Pancreas (tissue), 10 donors: ENCODE measurements around the gene PANK2. TPM values are rescaled to one million over a fixed set of nuclear protein-coding genes. Genes with fewer than 3 reads are reported as not detected.

Source experiments
- ATAC-seq, 4 donors: fragments of 200-7000 bp; cut with Tn5 transposase; one replicate each; pipeline versions ENCODE4 v1.8.0 to v1.9.1; 2020; ENCODE audit warnings: mild to moderate bottlenecking in 4 of 4, moderate library complexity in 4 of 4
- DNase-seq, 6 donors: peaks; one replicate each; pipeline ENCODE4 v3.0.0-alpha.2; 2020
- FAIRE-seq: peaks from 2 replicates; lab custom pipeline; 2012; peaks lifted over from hg19 to GRCh38; lab: Jason Lieb, UNC
- H3K27ac ChIP-seq, 4 donors: fragments of 200-600 bp; sonication (generic); 1 replicate in 3 of 4; 2 replicates in 1 of 4; pipeline versions ENCODE4 v1.5.0 to v1.8.0; 2020
- H3K27me3 ChIP-seq, 4 donors: fragments of 200-600 bp; one replicate each; pipeline ENCODE4 v1.8.0; 2021
- H3K36me3 ChIP-seq, 3 donors: fragments of 200-600 bp; sonication (generic) in 1 of 3; one replicate each; pipeline versions ENCODE4 v1.5.0 to v1.8.0; 2020 to 2021
- H3K4me1 ChIP-seq, 3 donors: fragments of 200-600 bp; one replicate each; pipeline ENCODE4 v1.8.0; 2021
- H3K4me3 ChIP-seq, 4 donors: fragments of 200-600 bp; sonication (generic) in 2 of 4; one replicate each; pipeline versions ENCODE4 v1.5.0 to v1.8.0; 2020 to 2021
- H3K9me3 ChIP-seq, 4 donors: fragments of 200-600 bp; one replicate each; pipeline ENCODE4 v1.8.0; 2021
- WGBS, 2 donors: extraction: QIAGEN DNeasy Blood & Tissue Kit; methylation state at CpG; one replicate each; pipeline ENCODE4 v1.1.7; 2013; 5-methylcytosine and 5-hydroxymethylcytosine counted together
- intact Hi-C, 3 donors: fragments of 100-400 bp; cut with DNase I; formaldehyde crosslinking; loops; one replicate each; pipeline versions ENCODE4 v1.11.1 to v1.14.2; 2022
- polyA plus RNA-seq, 2 donors: library from polyadenylated mRNA; stranded (reverse); fragments of 200-250 nt; gene quantifications; one replicate each; pipeline ENCODE4 v1.2.3, GENCODE V29; 2013
- total RNA-seq, 6 donors: library from RNA; stranded (reverse); fragmentation: NEBNext Ultra II Directional in 4 of 6; extraction: Animal tissue kit (Norgen Biotek cat#: 25700) in 4 of 6; gene quantifications; one replicate each; pipeline versions ENCODE4 v1.2.1 to v1.2.4, GENCODE V29; 2021 to 2023
- TF ChIP-seq, protein P1 (sequence below), 4 donors: fragments of 200-600 bp; sonication (generic) in 3 of 4; IDR thresholded peaks; one replicate each; pipeline versions ENCODE4 v1.5.0 to v1.8.0; 2021; ENCODE audit warnings: antibody characterized with exemption in 4 of 4
- donor health status: healthy with polysubstance abuse.
- donor health status: DM: no; HTN: no; CAD: no; lungs with moderate emphysema.
- donor health status: DM: no; HTN: no; CAD: no.
- donor health status: control.
- donor health status: control.
- donor health status: Bipolar disorder and iron deficiency.
- donor health status: DM: yes; HTN: yes; CAD: no.
- donor health status: DM: no; HTN: no; CAD: no.
- donor health status: DM: no; HTN: no; CAD: no.
- donor health status: DM: yes; HTN: yes; CAD: no.

The PANK2 gene
- total and polyA plus RNA-seq, 8 donors: 10.1 to 23.4 (median 13.3) TPM

DNA sequence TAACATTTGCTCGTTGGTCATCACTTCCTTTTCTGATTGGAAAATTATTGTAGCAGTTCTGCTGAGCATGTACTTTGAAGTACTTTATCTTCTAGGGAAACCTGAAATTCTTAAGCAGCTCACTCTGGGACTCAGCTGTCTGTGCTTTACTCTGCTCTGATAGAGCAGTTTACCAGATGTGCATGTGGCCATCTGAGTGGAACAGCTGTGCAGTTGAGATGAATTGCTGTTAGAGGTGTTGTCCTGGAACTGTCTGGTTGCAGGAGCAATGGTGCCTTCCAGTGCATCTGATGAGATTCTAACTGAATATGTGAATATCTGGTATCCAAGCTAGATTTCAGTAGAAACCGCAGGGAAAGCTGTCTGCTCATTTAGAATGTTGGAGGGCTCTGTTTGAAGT lies 27.2 kb downstream of the PANK2 start:
- 66 to 76% methylated on average over 2 of the region's 2 CpGs for WGBS, 2 donors
- no peaks in the 10 kb centered on the region for H3K27me3 ChIP-seq
- DNase-seq (no peak), ATAC-seq (no peak), FAIRE-seq (no peak)
- H3K4me1 ChIP-seq: no peaks in the 10 kb centered on the region
- no peaks in the 10 kb centered on the region for H3K9me3 ChIP-seq
- intact Hi-C loops: no loop called here
- no peak overlapping the region for H3K27ac ChIP-seq
- H3K36me3 ChIP-seq: peaks cover 0 to 26% (median 0%) of the 10 kb centered on the region in 3 donors
- H3K4me3 ChIP-seq: no peak overlapping the region
- TF ChIP-seq, protein P1, sequence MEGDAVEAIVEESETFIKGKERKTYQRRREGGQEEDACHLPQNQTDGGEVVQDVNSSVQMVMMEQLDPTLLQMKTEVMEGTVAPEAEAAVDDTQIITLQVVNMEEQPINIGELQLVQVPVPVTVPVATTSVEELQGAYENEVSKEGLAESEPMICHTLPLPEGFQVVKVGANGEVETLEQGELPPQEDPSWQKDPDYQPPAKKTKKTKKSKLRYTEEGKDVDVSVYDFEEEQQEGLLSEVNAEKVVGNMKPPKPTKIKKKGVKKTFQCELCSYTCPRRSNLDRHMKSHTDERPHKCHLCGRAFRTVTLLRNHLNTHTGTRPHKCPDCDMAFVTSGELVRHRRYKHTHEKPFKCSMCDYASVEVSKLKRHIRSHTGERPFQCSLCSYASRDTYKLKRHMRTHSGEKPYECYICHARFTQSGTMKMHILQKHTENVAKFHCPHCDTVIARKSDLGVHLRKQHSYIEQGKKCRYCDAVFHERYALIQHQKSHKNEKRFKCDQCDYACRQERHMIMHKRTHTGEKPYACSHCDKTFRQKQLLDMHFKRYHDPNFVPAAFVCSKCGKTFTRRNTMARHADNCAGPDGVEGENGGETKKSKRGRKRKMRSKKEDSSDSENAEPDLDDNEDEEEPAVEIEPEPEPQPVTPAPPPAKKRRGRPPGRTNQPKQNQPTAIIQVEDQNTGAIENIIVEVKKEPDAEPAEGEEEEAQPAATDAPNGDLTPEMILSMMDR (IDR thresholded peaks at IDR 0.05): no peak

DNA sequence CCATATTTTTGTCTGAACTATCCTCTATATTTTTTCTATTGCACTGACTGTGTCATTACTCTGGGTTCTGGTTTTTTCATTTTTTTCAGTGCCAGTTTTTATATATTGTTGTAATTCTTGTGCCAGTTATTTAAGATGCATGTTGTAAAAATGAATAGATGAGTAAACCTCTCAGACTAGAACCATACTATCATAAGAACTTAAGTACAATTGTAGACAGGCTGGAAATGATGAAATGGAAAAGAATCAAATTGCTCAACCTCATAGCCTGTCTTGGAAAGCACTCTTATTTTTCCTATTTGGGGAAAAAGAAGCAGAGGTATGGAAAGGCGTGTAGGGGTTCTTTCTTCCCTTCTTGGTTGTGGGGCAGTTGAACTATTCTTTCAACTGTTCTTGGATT lies 30.2 kb downstream of the PANK2 start:
- Histone ChIP-seq H3K4me3 (no peak overlapping the region), H3K9me3 (no peaks in the 10 kb centered on the region), H3K36me3 (peaks cover 0 to 32% (median 0%) of the 10 kb centered on the region in 3 donors), H3K27me3 (no peaks in the 10 kb centered on the region), H3K27ac (no peak overlapping the region), H3K4me1 (peaks cover 0 to 8% (median 5%) of the 10 kb centered on the region in 3 donors)
- DNase-seq (no peak), FAIRE-seq (no peak), ATAC-seq (no peak)
- intact Hi-C loops: no loop called here
- 94 to 97% methylated on average over 1 of the region's 1 CpG for WGBS, 2 donors
- TF ChIP-seq, protein P1 (IDR thresholded peaks at IDR 0.05): no peak

DNA sequence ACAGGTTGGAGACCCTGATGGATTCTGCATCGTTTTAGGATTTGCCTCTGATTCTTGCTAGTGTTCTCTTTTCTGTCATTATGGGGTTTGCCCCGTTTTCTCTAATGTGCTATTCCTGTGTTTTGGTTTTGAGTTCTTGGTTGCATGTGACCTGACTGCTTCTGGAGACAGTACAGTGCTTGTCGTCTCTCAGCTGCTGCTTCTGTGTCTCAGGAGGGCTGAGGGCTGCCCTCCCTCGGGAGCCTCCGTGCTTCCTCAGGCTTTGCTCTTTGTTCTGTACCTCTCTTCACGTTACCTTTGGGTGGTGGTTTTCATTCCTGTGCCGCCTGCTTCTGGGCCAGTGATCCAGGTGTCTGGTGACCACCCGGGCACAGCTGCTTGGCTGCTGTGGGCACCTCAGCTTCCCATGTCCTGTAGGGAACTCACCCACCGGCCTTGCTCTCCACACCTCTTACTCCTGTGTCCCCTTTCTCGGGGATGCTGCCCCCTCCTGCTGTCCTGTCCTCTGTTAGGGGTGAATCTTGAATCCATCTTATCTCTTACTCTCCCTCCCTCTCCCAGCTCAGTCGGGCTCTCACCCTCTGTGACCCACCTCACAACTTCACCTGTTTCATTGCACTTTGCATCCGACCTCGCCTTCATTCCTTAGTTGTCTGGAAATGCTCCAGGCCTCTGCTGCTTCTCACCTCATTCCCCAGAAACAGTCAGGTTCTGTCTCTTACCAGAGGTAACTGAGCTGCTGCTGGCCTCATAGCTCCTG lies 33.2 kb downstream of the PANK2 start:
- 84 to 86% methylated on average over 13 of the region's 13 CpGs for WGBS, 2 donors
- FAIRE-seq: no peak
- TF ChIP-seq, protein P1 (IDR thresholded peaks at IDR 0.05): no peak
- intact Hi-C loops: no loop called here
- peaks cover 0 to 30% (median 0%) of the 10 kb centered on the region in 3 donors for H3K36me3 ChIP-seq
- no peak overlapping the region for H3K27ac ChIP-seq
- H3K27me3 ChIP-seq: no peaks in the 10 kb centered on the region
- peaks cover 0 to 8% (median 5%) of the 10 kb centered on the region in 3 donors for H3K4me1 ChIP-seq
- ATAC-seq: no peak
- H3K9me3 ChIP-seq: no peaks in the 10 kb centered on the region
- H3K4me3 ChIP-seq: no peak overlapping the region
- no peak for DNase-seq

DNA sequence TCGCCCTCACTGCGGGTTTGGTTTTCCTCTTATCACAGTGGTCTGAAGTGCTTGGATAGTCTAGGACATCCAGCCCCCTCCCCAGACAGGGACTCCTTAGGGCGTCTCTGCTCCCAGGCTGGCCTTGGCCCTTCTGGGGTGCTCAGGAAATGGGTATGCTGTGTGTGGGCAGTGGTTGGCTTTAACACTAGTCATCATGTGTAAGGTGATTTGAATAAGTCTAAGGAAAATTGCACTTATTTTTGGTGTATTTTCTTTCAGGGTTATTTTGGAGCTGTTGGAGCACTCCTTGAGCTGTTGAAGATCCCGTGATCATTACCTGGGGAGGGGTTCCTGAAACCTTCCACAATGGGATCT lies 33.8 kb downstream of the PANK2 start:
- FAIRE-seq: no peak

More for the DNA sequence above, 33.8 kb downstream of the PANK2 start:
- DNase-seq (no peak), ATAC-seq (no peak)
- Histone ChIP-seq H3K4me3 (no peak overlapping the region), H3K9me3 (no peaks in the 10 kb centered on the region), H3K4me1 (peaks cover 0 to 8% (median 5%) of the 10 kb centered on the region in 3 donors), H3K27ac (no peak overlapping the region), H3K27me3 (no peaks in the 10 kb centered on the region), H3K36me3 (peaks cover 0 to 30% (median 0%) of the 10 kb centered on the region in 3 donors)
- 93 to 95% methylated on average over 4 of the region's 4 CpGs for WGBS, 2 donors
- TF ChIP-seq, protein P1 (IDR thresholded peaks at IDR 0.05): no peak
- intact Hi-C loops: no loop called here
